ENCODE results near the gene KPNB1. TPM values are rescaled to one million over a fixed set of nuclear protein-coding genes. Genes with fewer than 3 reads are reported as not detected.

The KPNB1 gene
- polyA plus RNA-seq, 1 donor from 2014 or later, result 117 TPM

- no peaks in the 10 kb centered on the region for H3K36me3 ChIP-seq (ENCODE audit: insufficient read depth, low read length)
- H2AFZ ChIP-seq (ENCODE audit: low read depth, low read length), result no peak overlapping the region
- H3F3A ChIP-seq (ENCODE audit: insufficient read depth, low read length, poor library complexity, severe bottlenecking), result no peaks in the 10 kb centered on the region
- no peaks in the 10 kb centered on the region for H3K79me2 ChIP-seq (replicated peaks; ENCODE audit: insufficient read depth, low read length)
- H3K4me2 ChIP-seq (ENCODE audit: low read length), result no peak overlapping the region
- H3K9ac ChIP-seq (ENCODE audit: low read length), result no peak overlapping the region
- no peak overlapping the region for H3K27ac ChIP-seq (ENCODE audit: low read length)
- H3K27me3 ChIP-seq (ENCODE audit: insufficient read depth, low read depth, low read length), result peaks cover 56% of the 10 kb centered on the region
- H3K9me2 ChIP-seq (ENCODE audit: insufficient read depth, low read length), result no peaks in the 10 kb centered on the region
- TF ChIP-seq MXI1 (conservative IDR thresholded peaks at IDR 0.05; ENCODE audit: poor library complexity, severe bottlenecking) (no peak), RAD21 (conservative IDR thresholded peaks at IDR 0.05) (no peak), TAF1 (IDR thresholded peaks at IDR 0.05; ENCODE audit: low read depth) (no peak), EZH2 (IDR thresholded peaks at IDR 0.05; ENCODE audit: borderline replicate concordance, insufficient read depth, low read length, poor library complexity, severe bottlenecking) (no peak), REST (IDR thresholded peaks at IDR 0.05; ENCODE audit: borderline replicate concordance) (no peak), EP300 (conservative IDR thresholded peaks at IDR 0.05; ENCODE audit: poor library complexity, severe bottlenecking) (no peak), SMC3 (conservative IDR thresholded peaks at IDR 0.05; ENCODE audit: poor library complexity) (no peak), CTCF (IDR thresholded peaks at IDR 0.05; ENCODE audit: poor library complexity, severe bottlenecking) (no peak), POLR2AphosphoS5 (IDR thresholded peaks at IDR 0.05) (no peak)
- H3K9me3 ChIP-seq (ENCODE audit: low read length), result no peaks in the 10 kb centered on the region
- H4K20me1 ChIP-seq (ENCODE audit: insufficient read depth), result no peaks in the 10 kb centered on the region
- H3K4me3 ChIP-seq (ENCODE audit: low read length), result no peak overlapping the region
Observed at GRCh38 chr17:47731396-47731795, 81.7 kb downstream of the KPNB1 start.

- Histone ChIP-seq H3K79me2 (replicated peaks; ENCODE audit: insufficient read depth, low read length) (no peaks in the 10 kb centered on the region), H3K9me3 (ENCODE audit: low read length) (no peaks in the 10 kb centered on the region), H3K9me2 (ENCODE audit: insufficient read depth, low read length) (no peaks in the 10 kb centered on the region), H3K4me3 (ENCODE audit: low read length) (peak overlapping the region; percentile 61), H4K20me1 (ENCODE audit: insufficient read depth) (no peaks in the 10 kb centered on the region), H3K9ac (ENCODE audit: low read length) (no peak overlapping the region), H3K4me2 (ENCODE audit: low read length) (no peak overlapping the region), H3F3A (ENCODE audit: insufficient read depth, low read length, poor library complexity, severe bottlenecking) (no peaks in the 10 kb centered on the region), H3K27ac (ENCODE audit: low read length) (no peak overlapping the region), H2AFZ (ENCODE audit: low read depth, low read length) (no peak overlapping the region), H3K27me3 (ENCODE audit: insufficient read depth, low read depth, low read length) (peaks cover 64% of the 10 kb centered on the region), H3K36me3 (ENCODE audit: insufficient read depth, low read length) (no peaks in the 10 kb centered on the region)
- no peak for TF ChIP-seq POLR2AphosphoS5 (IDR thresholded peaks at IDR 0.05)
- no peak for TF ChIP-seq EP300 (conservative IDR thresholded peaks at IDR 0.05; ENCODE audit: poor library complexity, severe bottlenecking)
- no peak for TF ChIP-seq MXI1 (conservative IDR thresholded peaks at IDR 0.05; ENCODE audit: poor library complexity, severe bottlenecking)
- TF ChIP-seq EZH2 (IDR thresholded peaks at IDR 0.05; ENCODE audit: borderline replicate concordance, insufficient read depth, low read length, poor library complexity, severe bottlenecking), result no peak
- no peak for TF ChIP-seq RAD21 (conservative IDR thresholded peaks at IDR 0.05)
- no peak for TF ChIP-seq SMC3 (conservative IDR thresholded peaks at IDR 0.05; ENCODE audit: poor library complexity)
- no peak for TF ChIP-seq CTCF (IDR thresholded peaks at IDR 0.05; ENCODE audit: poor library complexity, severe bottlenecking)
- TF ChIP-seq REST (IDR thresholded peaks at IDR 0.05; ENCODE audit: borderline replicate concordance), result no peak
- TF ChIP-seq TAF1 (IDR thresholded peaks at IDR 0.05; ENCODE audit: low read depth), result no peak
Observed at GRCh38 chr17:47732399-47733046, 82.8 kb downstream of the KPNB1 start.
